ENCODE data around the gene EPHB3. TPM values are rescaled to one million over a fixed set of nuclear protein-coding genes. Genes with fewer than 3 reads are reported as not detected.

Gene EPHB3
- total and polyA plus RNA-seq, 2 of the 4 experiments (the other 2 are of a cell fraction), result 0.72 to 2.9 TPM

DNA sequence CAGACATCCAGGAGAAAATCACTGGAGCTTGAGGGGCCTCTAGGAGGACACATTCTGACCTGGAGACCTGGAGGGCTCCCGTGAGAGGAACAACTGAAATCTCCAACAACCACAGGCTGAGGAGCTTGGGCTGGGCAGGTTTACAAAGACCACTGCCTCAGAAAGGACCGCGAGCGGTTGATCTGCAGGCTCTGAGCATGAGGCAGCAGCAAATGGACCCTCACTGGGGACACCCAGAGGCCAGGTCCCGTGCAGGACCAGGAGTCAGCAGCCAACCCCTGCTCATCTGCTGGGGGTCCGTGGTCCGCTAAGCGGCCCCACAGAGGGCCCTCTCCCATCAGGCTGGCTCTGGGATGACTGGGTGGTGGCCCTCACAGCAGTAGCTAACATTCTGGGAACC lies 10.5 kb upstream of the EPHB3 start:
- H3K23ac ChIP-seq (ENCODE audit: low read depth, low read length), result no peak overlapping the region
- no peak overlapping the region for H3K56ac ChIP-seq (ENCODE audit: extremely low read depth, insufficient read depth, low read length)
- H3K4me3 ChIP-seq (ENCODE audit: insufficient read depth, low read depth, low read length), result no peak overlapping the region
- H2BK120ac ChIP-seq (ENCODE audit: low read depth, low read length), result no peak overlapping the region
- whole genome bisulfite sequencing, 2 experiments (ENCODE audit: extremely low coverage in 2 of 2, insufficient read length in 1 of 2), result 81% methylated on average over 5 of the region's 8 CpGs; no CpG with 5 or more reads in 1 of the 2 experiments
- H4K91ac ChIP-seq (ENCODE audit: insufficient read depth, low read depth, low read length), result no peak overlapping the region
- TF ChIP-seq POLR2A (IDR thresholded peaks at IDR 0.05; ENCODE audit: low read depth, low read length) (no peak), RAD21 (IDR thresholded peaks at IDR 0.05; ENCODE audit: low read length) (no peak), CTCF (conservative IDR thresholded peaks at IDR 0.05; ENCODE audit: low read depth, low read length) (no peak), RCOR1 (IDR thresholded peaks at IDR 0.05; ENCODE audit: insufficient replicate concordance, low read length) (no peak), SMC3 (IDR thresholded peaks at IDR 0.05; ENCODE audit: low read depth, low read length) (no peak), CHD1 (IDR thresholded peaks at IDR 0.05; ENCODE audit: low read depth, low read length) (no peak), NFE2L2 (IDR thresholded peaks at IDR 0.05; ENCODE audit: low read depth, low read length) (no peak), MAFK (IDR thresholded peaks at IDR 0.05; ENCODE audit: low read depth, low read length) (no peak), CEBPB (IDR thresholded peaks at IDR 0.05; ENCODE audit: low read depth, low read length) (no peak), FOS (IDR thresholded peaks at IDR 0.05; ENCODE audit: low read depth, low read length) (no peak), MXI1 (IDR thresholded peaks at IDR 0.05; ENCODE audit: borderline replicate concordance, low read depth, low read length) (no peak), BHLHE40 (IDR thresholded peaks at IDR 0.05; ENCODE audit: low read depth, low read length) (no peak), RFX5 (IDR thresholded peaks at IDR 0.05; ENCODE audit: low read depth, low read length) (no peak), MAZ (IDR thresholded peaks at IDR 0.05; ENCODE audit: borderline replicate concordance, low read depth, low read length) (no peak)
- TF ChIP-seq, protein P1, sequence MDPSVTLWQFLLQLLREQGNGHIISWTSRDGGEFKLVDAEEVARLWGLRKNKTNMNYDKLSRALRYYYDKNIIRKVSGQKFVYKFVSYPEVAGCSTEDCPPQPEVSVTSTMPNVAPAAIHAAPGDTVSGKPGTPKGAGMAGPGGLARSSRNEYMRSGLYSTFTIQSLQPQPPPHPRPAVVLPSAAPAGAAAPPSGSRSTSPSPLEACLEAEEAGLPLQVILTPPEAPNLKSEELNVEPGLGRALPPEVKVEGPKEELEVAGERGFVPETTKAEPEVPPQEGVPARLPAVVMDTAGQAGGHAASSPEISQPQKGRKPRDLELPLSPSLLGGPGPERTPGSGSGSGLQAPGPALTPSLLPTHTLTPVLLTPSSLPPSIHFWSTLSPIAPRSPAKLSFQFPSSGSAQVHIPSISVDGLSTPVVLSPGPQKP (IDR thresholded peaks at IDR 0.05; ENCODE audit: borderline replicate concordance, low read depth, low read length), result no peak
- TF ChIP-seq, protein P2, sequence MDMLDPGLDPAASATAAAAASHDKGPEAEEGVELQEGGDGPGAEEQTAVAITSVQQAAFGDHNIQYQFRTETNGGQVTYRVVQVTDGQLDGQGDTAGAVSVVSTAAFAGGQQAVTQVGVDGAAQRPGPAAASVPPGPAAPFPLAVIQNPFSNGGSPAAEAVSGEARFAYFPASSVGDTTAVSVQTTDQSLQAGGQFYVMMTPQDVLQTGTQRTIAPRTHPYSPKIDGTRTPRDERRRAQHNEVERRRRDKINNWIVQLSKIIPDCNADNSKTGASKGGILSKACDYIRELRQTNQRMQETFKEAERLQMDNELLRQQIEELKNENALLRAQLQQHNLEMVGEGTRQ (IDR thresholded peaks at IDR 0.05; ENCODE audit: low read depth, low read length), result no peak
- H3K9me3 ChIP-seq (ENCODE audit: control insufficient read depth, insufficient read depth, low read length), result no peaks in the 10 kb centered on the region
- no peak overlapping the region for H2AK5ac ChIP-seq (ENCODE audit: low read depth, low read length)
- H3K36me3 ChIP-seq (ENCODE audit: control insufficient read depth, insufficient read depth, low read length), result no peaks in the 10 kb centered on the region
- no peaks in the 10 kb centered on the region for H3K79me1 ChIP-seq (ENCODE audit: low read depth in 1 of 2, low read length in 2 of 2)
- POLR2A ChIA-PET (ENCODE audit: unreplicated experiment), result no interaction called here
- CTCF ChIA-PET, result interaction anchor here (3.2 kb wide), 1 partner anchor 10 kb away, joined by 18 read pairs; the partner anchor contains the start of gene EPHB3
- no peak overlapping the region for H3K27ac ChIP-seq (ENCODE audit: insufficient read depth, low read length)
- no TSS peak for BruUV-seq (replicated peaks)
- no peak overlapping the region for H2AFZ ChIP-seq (replicated peaks; ENCODE audit: low read length, poor library complexity)
- H4K5ac ChIP-seq (ENCODE audit: low read depth, low read length), result no peak overlapping the region
- H3K27me3 ChIP-seq (ENCODE audit: control insufficient read depth, insufficient read depth, low read length), result peaks cover 63% of the 10 kb centered on the region
- no peak overlapping the region for H3K18ac ChIP-seq (ENCODE audit: low read depth, low read length)
- no peak overlapping the region for H3K14ac ChIP-seq (replicated peaks; ENCODE audit: low read depth, low read length)
- no peak overlapping the region for H2AK9ac ChIP-seq (replicated peaks; ENCODE audit: low read depth, low read length, poor library complexity)
- H2BK15ac ChIP-seq (ENCODE audit: low read depth, low read length), result no peak overlapping the region
- ATAC-seq (ENCODE audit: low read depth) (no peak), DNase-seq (no peak)
- no peaks in the 10 kb centered on the region for H3K4me1 ChIP-seq (ENCODE audit: control insufficient read depth, insufficient read depth, low read length)
- no peak overlapping the region for H2BK20ac ChIP-seq (ENCODE audit: low read depth, low read length)
- no peak overlapping the region for H3K4ac ChIP-seq (ENCODE audit: low read depth, low read length)
- intact Hi-C loops (cut with micrococcal nuclease), result no loop called here
- no peak overlapping the region for H3K4me2 ChIP-seq (ENCODE audit: low read depth, low read length)
- in situ Hi-C loops (cut with MboI; ENCODE audit: low sequenced_read_pairs), result no loop called here
- H3K9me1 ChIP-seq (ENCODE audit: insufficient read depth, low read length), result no peaks in the 10 kb centered on the region
- H4K8ac ChIP-seq (ENCODE audit: low read depth in 2 of 2, low read length in 2 of 2), result no peak overlapping the region
- H2BK5ac ChIP-seq (ENCODE audit: low read depth, low read length, poor library complexity, severe bottlenecking), result no peak overlapping the region
- H3K9ac ChIP-seq (ENCODE audit: low read depth, low read length), result no peak overlapping the region
- dilution Hi-C loops (cut with HindIII; ENCODE audit: low sequenced_read_pairs, unreplicated experiment), result no loop called here
- H4K20me1 ChIP-seq (ENCODE audit: insufficient read depth, low read length), result no peaks in the 10 kb centered on the region
